ENCODE measurements around the gene FAXDC2. TPM values are rescaled to one million over a fixed set of nuclear protein-coding genes. Genes with fewer than 3 reads are reported as not detected.
"Not testable (repeated sequence)": the region's sequence is repeated elsewhere in the genome, so short reads cannot be mapped to it uniquely, and the experiment has no call there.

FAXDC2 gene
- total and polyA plus RNA-seq, 4 donors: 14.0 to 46.8 (median 28.2) TPM

DNA sequence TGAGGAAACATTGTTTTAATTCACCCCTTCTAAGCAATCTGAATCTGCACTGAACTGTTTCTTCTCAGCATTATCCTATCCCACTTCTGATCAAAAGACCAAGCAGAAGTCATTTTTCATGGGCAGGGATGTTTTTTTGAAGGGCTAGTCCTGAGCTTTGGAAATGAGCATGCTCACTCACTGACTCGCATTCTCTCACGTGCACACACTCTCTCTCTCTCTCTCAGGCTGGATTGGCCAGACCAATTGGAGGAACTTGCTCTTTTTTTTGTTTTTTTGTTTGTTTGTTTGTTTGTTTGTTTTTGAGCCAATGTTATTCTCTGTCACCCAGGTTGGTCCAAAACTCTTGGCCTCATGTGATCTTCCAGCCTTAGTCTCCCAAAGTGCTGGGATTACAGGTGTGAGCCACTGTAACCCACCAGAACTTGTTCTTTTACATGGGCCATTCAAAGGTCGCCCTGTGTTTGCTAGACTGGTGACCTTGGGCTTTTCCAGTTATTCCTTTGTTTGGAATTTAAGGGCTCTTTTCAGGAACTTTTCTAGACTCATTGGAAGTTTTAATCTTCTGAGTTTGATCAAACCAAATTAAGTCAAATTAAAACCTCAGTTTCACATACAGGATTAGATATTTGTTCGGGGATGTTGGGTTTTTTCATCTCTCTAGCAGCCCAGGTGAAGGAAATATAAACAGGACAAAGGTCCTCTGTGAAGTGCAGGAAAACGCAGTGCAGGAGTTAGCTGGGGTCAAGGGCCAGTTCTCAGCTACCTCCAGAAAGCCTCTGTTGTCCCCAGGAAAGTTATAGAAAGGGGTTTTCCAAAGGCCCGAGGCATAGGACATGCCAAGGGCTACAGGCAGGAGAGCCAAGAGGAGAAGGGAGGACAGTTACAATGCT is 13.1 kb downstream of the FAXDC2 start:
- H3K36me3 ChIP-seq (ENCODE audit: control insufficient read depth in 1 of 2, insufficient read depth in 2 of 2, low read length in 1 of 2): peaks cover 1 to 5% of the 10 kb centered on the region in 2 donors

DNA sequence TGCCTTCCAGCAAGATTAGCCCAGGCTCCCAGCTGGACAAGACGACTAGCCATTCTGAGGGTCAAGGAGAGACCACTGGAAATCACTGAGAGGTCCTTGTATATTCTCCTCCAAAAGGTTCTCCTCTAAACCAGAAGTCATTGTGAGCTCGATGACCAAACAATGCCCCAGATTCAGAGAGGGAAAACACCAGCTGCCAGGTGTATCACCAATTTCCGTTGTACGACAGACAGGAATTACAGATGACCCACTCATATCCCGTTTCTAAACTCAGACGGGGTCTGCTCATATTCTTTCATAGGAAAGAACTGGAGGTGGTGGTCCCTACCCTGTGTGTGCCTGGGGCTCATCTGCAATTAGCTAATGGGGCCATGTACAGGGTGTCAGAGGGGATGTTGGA is 14.2 kb downstream of the FAXDC2 start:
- Histone ChIP-seq H3K4me3 (ENCODE audit: low read length in 2 of 2) (no peak overlapping the region), H3K27ac (ENCODE audit: low read depth in 1 of 2, low read length in 2 of 2) (peak overlapping the region in 1 of 2 donors; percentile 87), H3K4me1 (ENCODE audit: control insufficient read depth in 1 of 2, insufficient read depth in 2 of 2, low read length in 2 of 2) (no peaks in the 10 kb centered on the region), H3K9me3 (ENCODE audit: control insufficient read depth, low read length) (no peaks in the 10 kb centered on the region), H3K36me3 (ENCODE audit: control insufficient read depth in 1 of 2, insufficient read depth in 2 of 2, low read length in 1 of 2) (peaks cover 4 to 5% of the 10 kb centered on the region in 2 donors), H3K27me3 (ENCODE audit: control insufficient read depth in 1 of 2, insufficient read depth in 2 of 2, low read length in 1 of 2) (no peaks in the 10 kb centered on the region)
- no peak for ATAC-seq (ENCODE audit: low FRiP score)
- intact Hi-C loops (cut with DNase I): no loop called here
- DNase-seq: no peak
- 94 to 98% methylated on average over 6 of the region's 6 CpGs for WGBS, 2 donors

More for the DNA sequence above, 13.1 kb downstream of the FAXDC2 start:
- no peak for DNase-seq
- intact Hi-C loops (cut with DNase I): no loop called here
- H3K4me3 ChIP-seq (ENCODE audit: low read length in 2 of 2): no peak overlapping the region
- ATAC-seq (ENCODE audit: low FRiP score): no peak
- no peaks in the 10 kb centered on the region for H3K27me3 ChIP-seq (ENCODE audit: control insufficient read depth in 1 of 2, insufficient read depth in 2 of 2, low read length in 1 of 2)
- 81 to 85% methylated on average over 6 of the region's 6 CpGs for WGBS, 2 donors
- no peaks in the 10 kb centered on the region for H3K4me1 ChIP-seq (ENCODE audit: control insufficient read depth in 1 of 2, insufficient read depth in 2 of 2, low read length in 2 of 2)
- H3K9me3 ChIP-seq (ENCODE audit: control insufficient read depth, low read length): no peaks in the 10 kb centered on the region
- H3K27ac ChIP-seq (ENCODE audit: low read depth in 1 of 2, low read length in 2 of 2): no peak overlapping the region

DNA sequence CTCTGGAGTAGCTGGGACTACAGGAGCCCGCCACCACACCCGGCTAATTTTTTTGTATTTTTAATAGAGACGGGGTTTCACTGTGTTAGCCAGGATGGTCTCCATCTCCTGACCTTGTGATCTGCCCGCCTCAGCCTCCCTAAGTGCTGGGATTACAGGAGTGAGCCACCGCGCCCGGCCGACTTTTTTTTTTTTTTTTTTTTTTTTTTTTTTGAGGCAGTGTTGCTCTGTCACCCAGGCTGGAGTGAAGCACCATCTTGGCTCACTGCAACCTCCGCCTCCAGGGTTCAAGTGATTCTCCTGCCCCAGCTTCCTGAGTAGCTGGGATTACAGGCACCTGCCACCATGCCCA is 14.7 kb downstream of the FAXDC2 start:
- not testable (repeated sequence) for H3K36me3 ChIP-seq (ENCODE audit: control insufficient read depth in 1 of 2, insufficient read depth in 2 of 2, low read length in 1 of 2)
- peak; percentile 9 for ATAC-seq (ENCODE audit: low FRiP score)
- 22 to 35% methylated on average over 5 to 9 of the region's 9 CpGs for WGBS, 2 donors

DNA sequence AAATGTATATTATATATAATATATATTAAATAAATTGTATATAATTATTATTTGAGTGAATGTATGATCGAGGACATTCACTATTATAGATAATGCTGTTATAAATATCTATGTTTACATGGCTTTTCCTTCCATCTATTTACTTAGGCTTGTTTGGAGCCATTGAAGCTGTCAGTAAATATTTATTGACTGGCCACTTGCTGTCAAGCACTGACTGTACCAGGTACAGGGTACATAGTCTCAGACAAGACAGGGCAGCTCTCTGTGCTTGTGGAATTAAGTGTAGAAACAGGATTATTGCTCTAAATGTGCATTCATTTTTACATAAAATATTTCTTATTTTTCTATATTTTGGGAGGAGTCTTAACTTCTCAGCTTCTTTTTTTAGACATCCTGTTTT is 16.4 kb downstream of the FAXDC2 start:
- H3K36me3 ChIP-seq (ENCODE audit: control insufficient read depth in 1 of 2, insufficient read depth in 2 of 2, low read length in 1 of 2): peaks cover 5 to 9% of the 10 kb centered on the region in 2 donors
- no peak for DNase-seq
- no peaks in the 10 kb centered on the region for H3K27me3 ChIP-seq (ENCODE audit: control insufficient read depth in 1 of 2, insufficient read depth in 2 of 2, low read length in 1 of 2)
- intact Hi-C loops (cut with DNase I): loop anchor here in 1 of 2 donors (2.0 kb wide), 1 partner anchor 77 kb away; no protein-coding TSS in a partner anchor
- 88 to 95% methylated on average over 1 of the region's 1 CpG for WGBS, 2 donors
- no peaks in the 10 kb centered on the region for H3K4me1 ChIP-seq (ENCODE audit: control insufficient read depth in 1 of 2, insufficient read depth in 2 of 2, low read length in 2 of 2)
- no peak overlapping the region for H3K4me3 ChIP-seq (ENCODE audit: low read length in 2 of 2)
- ATAC-seq (ENCODE audit: low FRiP score): no peak
- no peaks in the 10 kb centered on the region for H3K9me3 ChIP-seq (ENCODE audit: control insufficient read depth, low read length)
- no peak overlapping the region for H3K27ac ChIP-seq (ENCODE audit: low read depth in 1 of 2, low read length in 2 of 2)

More for the DNA sequence above, 14.7 kb downstream of the FAXDC2 start:
- H3K9me3 ChIP-seq (ENCODE audit: control insufficient read depth, low read length); DNase-seq; H3K27me3 ChIP-seq (ENCODE audit: control insufficient read depth in 1 of 2, insufficient read depth in 2 of 2, low read length in 1 of 2); H3K4me3 ChIP-seq (ENCODE audit: low read length in 2 of 2); H3K4me1 ChIP-seq (ENCODE audit: control insufficient read depth in 1 of 2, insufficient read depth in 2 of 2, low read length in 2 of 2): not testable (repeated sequence)
- intact Hi-C loops (cut with DNase I): loop anchor here in 1 of 2 donors (2.0 kb wide), 1 partner anchor 79 kb away; no protein-coding TSS in a partner anchor
- H3K27ac ChIP-seq (ENCODE audit: low read depth in 1 of 2, low read length in 2 of 2): peak overlapping the region in 1 of 2 donors; percentile 87

DNA sequence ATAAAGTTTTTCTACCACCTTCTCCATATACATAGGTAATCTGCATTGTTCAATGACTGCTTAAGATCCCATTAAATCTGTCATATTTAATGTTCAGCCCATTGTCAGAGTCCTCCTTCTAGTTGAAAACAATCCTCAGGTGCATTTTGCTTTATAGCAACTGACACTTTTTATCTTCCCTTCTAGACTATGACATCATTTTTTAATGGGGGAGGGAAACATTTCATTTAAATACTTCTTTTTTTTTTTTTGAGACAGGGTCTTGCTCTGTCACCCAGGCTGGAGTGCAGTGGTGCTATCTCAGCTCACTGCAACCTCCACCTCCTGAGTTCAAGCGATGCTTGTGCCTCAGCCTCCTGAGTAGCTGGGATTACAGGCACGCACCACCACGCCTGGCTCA is 17.6 kb downstream of the FAXDC2 start:
- H3K4me1 ChIP-seq (ENCODE audit: control insufficient read depth in 1 of 2, insufficient read depth in 2 of 2, low read length in 2 of 2); intact Hi-C loops (cut with DNase I); H3K36me3 ChIP-seq (ENCODE audit: control insufficient read depth in 1 of 2, insufficient read depth in 2 of 2, low read length in 1 of 2); H3K27ac ChIP-seq (ENCODE audit: low read depth in 1 of 2, low read length in 2 of 2); H3K9me3 ChIP-seq (ENCODE audit: control insufficient read depth, low read length); H3K27me3 ChIP-seq (ENCODE audit: control insufficient read depth in 1 of 2, insufficient read depth in 2 of 2, low read length in 1 of 2); DNase-seq; ATAC-seq (ENCODE audit: low FRiP score); H3K4me3 ChIP-seq (ENCODE audit: low read length in 2 of 2): not testable (repeated sequence)
- WGBS, 2 donors: 96 to 98% methylated on average over 3 of the region's 3 CpGs

DNA sequence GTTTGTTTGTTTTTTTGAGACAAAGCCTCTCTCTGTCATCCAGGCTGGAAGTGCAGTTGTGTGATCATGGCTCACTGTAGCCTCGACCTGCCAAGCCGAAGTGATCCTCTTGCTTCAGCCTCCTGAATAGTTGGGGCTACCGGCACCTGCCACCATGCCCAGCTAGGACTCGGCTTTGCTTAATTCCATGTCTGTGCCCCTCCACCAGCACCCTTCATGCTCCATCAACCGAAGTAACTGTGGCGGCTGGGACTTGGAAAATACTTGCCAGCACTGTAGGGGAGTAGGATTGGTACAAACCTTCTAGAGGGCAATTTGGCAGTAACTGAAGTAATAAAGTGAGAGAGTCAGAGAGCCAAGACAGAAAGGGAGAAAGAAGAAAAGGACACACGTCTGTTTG is 19.0 kb downstream of the FAXDC2 start:
- intact Hi-C loops (cut with DNase I): no loop called here
- WGBS, 2 donors: 86% methylated on average over 7 of the region's 7 CpGs
- H3K27me3 ChIP-seq (ENCODE audit: control insufficient read depth in 1 of 2, insufficient read depth in 2 of 2, low read length in 1 of 2): no peaks in the 10 kb centered on the region
- peaks cover 0 to 8% of the 10 kb centered on the region in 2 donors for H3K36me3 ChIP-seq (ENCODE audit: control insufficient read depth in 1 of 2, insufficient read depth in 2 of 2, low read length in 1 of 2)
- no peaks in the 10 kb centered on the region for H3K9me3 ChIP-seq (ENCODE audit: control insufficient read depth, low read length)
- DNase-seq (no peak), ATAC-seq (ENCODE audit: low FRiP score) (no peak)
- H3K4me3 ChIP-seq (ENCODE audit: low read length in 2 of 2): no peak overlapping the region
- H3K4me1 ChIP-seq (ENCODE audit: control insufficient read depth in 1 of 2, insufficient read depth in 2 of 2, low read length in 2 of 2): no peaks in the 10 kb centered on the region
- H3K27ac ChIP-seq (ENCODE audit: low read depth in 1 of 2, low read length in 2 of 2): peak overlapping the region in 1 of 2 donors; percentile 36

DNA sequence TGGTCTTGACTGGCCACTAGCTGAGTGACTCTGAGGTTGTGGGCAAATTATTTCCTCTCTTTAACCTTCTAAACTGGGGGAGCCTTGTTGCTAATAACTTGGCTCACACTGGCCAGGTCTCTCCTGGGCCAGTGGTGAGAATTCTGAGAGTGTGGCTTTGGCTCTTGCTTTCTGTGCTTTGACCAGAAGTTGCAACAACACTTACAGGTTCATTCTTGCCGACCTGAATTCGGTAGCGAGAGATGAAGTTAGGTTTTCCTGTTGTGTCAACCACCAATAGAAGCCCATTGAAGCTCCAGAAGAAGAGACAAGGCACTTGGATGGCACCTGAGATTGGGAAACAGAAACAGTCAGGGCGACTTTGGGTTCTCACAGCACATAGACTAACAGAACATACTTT is 19.8 kb downstream of the FAXDC2 start:
- Histone ChIP-seq H3K27me3 (ENCODE audit: control insufficient read depth in 1 of 2, insufficient read depth in 2 of 2, low read length in 1 of 2) (no peaks in the 10 kb centered on the region), H3K4me3 (ENCODE audit: low read length in 2 of 2) (no peak overlapping the region), H3K4me1 (ENCODE audit: control insufficient read depth in 1 of 2, insufficient read depth in 2 of 2, low read length in 2 of 2) (no peaks in the 10 kb centered on the region), H3K27ac (ENCODE audit: low read depth in 1 of 2, low read length in 2 of 2) (no peak overlapping the region), H3K9me3 (ENCODE audit: control insufficient read depth, low read length) (no peaks in the 10 kb centered on the region), H3K36me3 (ENCODE audit: control insufficient read depth in 1 of 2, insufficient read depth in 2 of 2, low read length in 1 of 2) (peaks cover 0 to 8% of the 10 kb centered on the region in 2 donors)
- ATAC-seq (ENCODE audit: low FRiP score) (no peak), DNase-seq (no peak)
- intact Hi-C loops (cut with DNase I): no loop called here
- 92 to 93% methylated on average over 4 of the region's 4 CpGs for WGBS, 2 donors

DNA sequence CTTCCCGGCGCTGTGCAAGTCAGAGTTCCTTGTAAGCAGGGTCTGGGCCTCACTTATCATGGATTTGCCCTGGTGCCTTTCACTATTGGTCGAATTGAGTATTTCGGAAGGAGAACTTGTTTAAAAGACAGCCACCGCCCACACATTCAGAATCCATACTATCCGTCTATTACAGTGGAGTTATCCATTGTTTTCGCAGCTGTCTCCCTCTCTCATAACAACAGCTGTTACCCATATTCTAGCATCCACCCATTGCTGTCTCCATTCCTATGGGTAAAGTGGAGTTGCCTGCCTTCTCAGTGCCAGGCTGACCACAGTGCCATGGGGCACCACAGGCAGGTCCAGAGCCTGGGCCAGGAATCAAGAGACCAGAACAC is 20.2 kb downstream of the FAXDC2 start:
- no peaks in the 10 kb centered on the region for H3K4me1 ChIP-seq (ENCODE audit: control insufficient read depth in 1 of 2, insufficient read depth in 2 of 2, low read length in 2 of 2)
- DNase-seq (no peak), ATAC-seq (ENCODE audit: low FRiP score) (no peak)
- H3K27ac ChIP-seq (ENCODE audit: low read depth in 1 of 2, low read length in 2 of 2): no peak overlapping the region
- H3K4me3 ChIP-seq (ENCODE audit: low read length in 2 of 2): no peak overlapping the region
- 88 to 89% methylated on average over 7 of the region's 7 CpGs for WGBS, 2 donors
- no peaks in the 10 kb centered on the region for H3K27me3 ChIP-seq (ENCODE audit: control insufficient read depth in 1 of 2, insufficient read depth in 2 of 2, low read length in 1 of 2)
- H3K9me3 ChIP-seq (ENCODE audit: control insufficient read depth, low read length): no peaks in the 10 kb centered on the region
- intact Hi-C loops (cut with DNase I): no loop called here
- H3K36me3 ChIP-seq (ENCODE audit: control insufficient read depth in 1 of 2, insufficient read depth in 2 of 2, low read length in 1 of 2): peaks cover 0 to 8% of the 10 kb centered on the region in 2 donors

All from aorta (tissue), 5 donors.